ENCODE data around the gene LNX1. TPM values are rescaled to one million over a fixed set of nuclear protein-coding genes. Genes with fewer than 3 reads are reported as not detected.

The LNX1 gene
- total and polyA plus RNA-seq, 2 donors (not counting 3 experiments of a cell fraction or from before 2014, with no cell fraction given), result 0.72 to 1.3 TPM

DNA sequence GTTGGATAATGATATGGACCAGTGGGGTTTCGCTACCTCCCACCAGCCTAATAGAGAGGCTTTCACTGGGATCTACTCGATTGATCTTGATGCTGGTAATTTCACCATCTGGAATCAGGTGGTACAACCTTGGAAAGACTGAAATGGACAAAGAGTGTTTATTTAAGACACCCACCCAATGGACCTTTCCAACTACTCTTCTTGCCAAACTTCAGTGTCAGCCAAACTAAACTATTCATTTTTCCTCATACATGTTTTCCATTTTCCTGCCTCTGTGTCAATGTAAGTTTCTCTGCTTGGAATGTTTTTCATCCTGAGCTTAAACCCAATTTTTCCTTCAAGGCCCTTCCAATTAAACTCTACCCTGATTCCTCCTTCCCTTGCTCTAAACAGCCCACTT, 92.6 kb downstream of the LNX1 start:
- dilution Hi-C loops (cut with MboI; ENCODE audit: extremely low pct_ligation_motif_present, low sequenced_read_pairs), result no loop called here
- DNase-seq (ENCODE audit: low read depth, low spot score), result no peak

DNA sequence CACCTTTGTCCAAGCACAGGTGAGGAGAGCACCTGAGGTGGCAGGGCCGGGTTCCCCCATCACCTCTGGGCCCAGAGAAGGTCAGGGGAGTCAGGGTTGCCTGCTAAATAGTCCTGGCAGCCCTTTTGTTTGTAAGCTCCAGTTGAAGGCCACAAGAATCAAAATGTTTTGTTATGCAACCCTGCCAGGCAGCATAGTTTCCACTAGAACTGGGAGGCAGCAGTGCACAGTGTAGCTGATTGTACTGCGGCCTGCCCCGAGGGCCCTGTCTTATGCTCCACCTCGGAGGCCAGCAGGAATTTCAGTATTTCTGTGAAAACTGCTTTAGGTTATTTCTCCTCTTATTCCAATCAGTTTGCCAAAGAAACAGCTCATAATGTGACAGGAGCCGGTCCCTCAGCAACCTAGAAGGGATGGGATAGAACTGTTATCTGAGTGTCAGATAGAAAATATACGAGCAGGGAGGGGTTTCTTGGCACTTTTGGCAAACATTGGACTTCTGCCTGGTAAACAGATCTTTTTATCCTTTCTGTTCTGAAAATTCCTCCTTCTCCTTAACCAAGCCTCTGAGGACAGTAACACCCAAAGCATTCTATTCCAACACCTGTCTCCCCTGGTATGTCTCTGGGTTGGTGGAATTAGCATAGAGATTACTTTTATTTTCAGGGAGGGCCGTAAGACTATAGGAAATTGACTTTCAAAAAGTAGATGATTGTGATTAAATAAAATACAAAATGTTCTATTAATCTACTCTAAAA, 93.6 kb downstream of the LNX1 start:
- no peak overlapping the region for H3K4me2 ChIP-seq (ENCODE audit: insufficient read depth, low read length)
- no peak overlapping the region for H2AFZ ChIP-seq (ENCODE audit: low read depth, low read length)
- TF ChIP-seq POLR2AphosphoS5 (IDR thresholded peaks at IDR 0.05; ENCODE audit: insufficient read depth, low read depth, low read length) (no peak), GATA2 (IDR thresholded peaks at IDR 0.05; ENCODE audit: insufficient read depth, insufficient read length, low read depth, low read length) (no peak), JUN (IDR thresholded peaks at IDR 0.05; ENCODE audit: borderline replicate concordance, insufficient read depth, insufficient read length, low read depth) (no peak), FOS (IDR thresholded peaks at IDR 0.05; ENCODE audit: borderline replicate concordance, insufficient read depth, low read length) (no peak), EZH2 (IDR thresholded peaks at IDR 0.05; ENCODE audit: borderline replicate concordance, low read depth, low read length, severe bottlenecking) (no peak), MYC (IDR thresholded peaks at IDR 0.05; ENCODE audit: low read depth, low read length) (no peak), POLR2A (IDR thresholded peaks at IDR 0.05; ENCODE audit: low read depth, low read length) (no peak)
- TF ChIP-seq, protein P1, sequence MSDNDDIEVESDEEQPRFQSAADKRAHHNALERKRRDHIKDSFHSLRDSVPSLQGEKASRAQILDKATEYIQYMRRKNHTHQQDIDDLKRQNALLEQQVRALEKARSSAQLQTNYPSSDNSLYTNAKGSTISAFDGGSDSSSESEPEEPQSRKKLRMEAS (IDR thresholded peaks at IDR 0.05; ENCODE audit: insufficient read depth, insufficient read length), result no peak
- TF ChIP-seq, protein P2, sequence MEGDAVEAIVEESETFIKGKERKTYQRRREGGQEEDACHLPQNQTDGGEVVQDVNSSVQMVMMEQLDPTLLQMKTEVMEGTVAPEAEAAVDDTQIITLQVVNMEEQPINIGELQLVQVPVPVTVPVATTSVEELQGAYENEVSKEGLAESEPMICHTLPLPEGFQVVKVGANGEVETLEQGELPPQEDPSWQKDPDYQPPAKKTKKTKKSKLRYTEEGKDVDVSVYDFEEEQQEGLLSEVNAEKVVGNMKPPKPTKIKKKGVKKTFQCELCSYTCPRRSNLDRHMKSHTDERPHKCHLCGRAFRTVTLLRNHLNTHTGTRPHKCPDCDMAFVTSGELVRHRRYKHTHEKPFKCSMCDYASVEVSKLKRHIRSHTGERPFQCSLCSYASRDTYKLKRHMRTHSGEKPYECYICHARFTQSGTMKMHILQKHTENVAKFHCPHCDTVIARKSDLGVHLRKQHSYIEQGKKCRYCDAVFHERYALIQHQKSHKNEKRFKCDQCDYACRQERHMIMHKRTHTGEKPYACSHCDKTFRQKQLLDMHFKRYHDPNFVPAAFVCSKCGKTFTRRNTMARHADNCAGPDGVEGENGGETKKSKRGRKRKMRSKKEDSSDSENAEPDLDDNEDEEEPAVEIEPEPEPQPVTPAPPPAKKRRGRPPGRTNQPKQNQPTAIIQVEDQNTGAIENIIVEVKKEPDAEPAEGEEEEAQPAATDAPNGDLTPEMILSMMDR (IDR thresholded peaks at IDR 0.05; ENCODE audit: extremely low read depth in 1 of 2, insufficient read depth in 1 of 2, low read depth in 1 of 2, low read length in 2 of 2), result no peak
- ChIA-PET CTCF (interaction anchor here (0.6 to 1.4 kb wide), 5 partner anchors 9 to 735 kb away, joined by 3 to 5 read pairs (median 3); no protein-coding TSS in a partner anchor), POLR2A (no interaction called here)
- H3K4me1 ChIP-seq (ENCODE audit: control insufficient read depth, extremely low read depth, insufficient read depth, low read length), result no peaks in the 10 kb centered on the region
- H3K36me3 ChIP-seq (ENCODE audit: control insufficient read depth in 2 of 2, extremely low read depth in 1 of 2, insufficient read depth in 2 of 2, low read length in 2 of 2), result no peaks in the 10 kb centered on the region
- H3K9me3 ChIP-seq (replicated peaks; ENCODE audit: control insufficient read depth, insufficient read depth, low read length), result no peaks in the 10 kb centered on the region
- no peak overlapping the region for H3K27ac ChIP-seq (ENCODE audit: insufficient read depth, low read depth, low read length)
- dilution Hi-C loops (cut with MboI; ENCODE audit: extremely low pct_ligation_motif_present, low sequenced_read_pairs), result no loop called here
- peak; percentile 33 for FAIRE-seq
- no peak overlapping the region for H3K9ac ChIP-seq (replicated peaks; ENCODE audit: extremely low read depth, insufficient read depth, low read length)
- H3K9me1 ChIP-seq (replicated peaks; ENCODE audit: control insufficient read depth, extremely low read depth, insufficient read depth, low read length), result no peaks in the 10 kb centered on the region
- DNase-seq (ENCODE audit: low read depth, low spot score), result no peak
- intact Hi-C loops (cut with micrococcal nuclease), result loop anchor here (10.0 kb wide), 2 partner anchors 307 to 483 kb away; no protein-coding TSS in a partner anchor
- H3K27me3 ChIP-seq (ENCODE audit: control insufficient read depth in 2 of 2, insufficient read depth in 2 of 2, low read length in 2 of 2), result no peaks in the 10 kb centered on the region
- no TSS peak for BruUV-seq (replicated peaks)
- no peak overlapping the region for H3K4me3 ChIP-seq (replicated peaks in 1 of 3; ENCODE audit: insufficient read depth in 1 of 3, low read depth in 1 of 3, low read length in 3 of 3)
- H3K79me2 ChIP-seq (ENCODE audit: control insufficient read depth, insufficient read depth, low read length), result no peaks in the 10 kb centered on the region
- no peaks in the 10 kb centered on the region for H4K20me1 ChIP-seq (replicated peaks; ENCODE audit: control insufficient read depth, extremely low read depth, insufficient read depth, low read length)

More for the DNA sequence above, 92.6 kb downstream of the LNX1 start:
- H3K27me3 ChIP-seq (ENCODE audit: control insufficient read depth in 2 of 2, insufficient read depth in 2 of 2, low read length in 2 of 2), result no peaks in the 10 kb centered on the region
- no peaks in the 10 kb centered on the region for H3K9me3 ChIP-seq (replicated peaks; ENCODE audit: control insufficient read depth, insufficient read depth, low read length)
- H3K4me1 ChIP-seq (ENCODE audit: control insufficient read depth, extremely low read depth, insufficient read depth, low read length), result no peaks in the 10 kb centered on the region
- no peak overlapping the region for H2AFZ ChIP-seq (ENCODE audit: low read depth, low read length)
- no peak overlapping the region for H3K27ac ChIP-seq (ENCODE audit: insufficient read depth, low read depth, low read length)
- no peaks in the 10 kb centered on the region for H3K36me3 ChIP-seq (ENCODE audit: control insufficient read depth in 2 of 2, extremely low read depth in 1 of 2, insufficient read depth in 2 of 2, low read length in 2 of 2)
- TF ChIP-seq, protein P1 (IDR thresholded peaks at IDR 0.05; ENCODE audit: insufficient read depth, insufficient read length), result no peak
- TF ChIP-seq FOS (IDR thresholded peaks at IDR 0.05; ENCODE audit: borderline replicate concordance, insufficient read depth, low read length), result no peak
- no peak for TF ChIP-seq POLR2A (IDR thresholded peaks at IDR 0.05; ENCODE audit: low read depth, low read length)
- no peak for TF ChIP-seq GATA2 (IDR thresholded peaks at IDR 0.05; ENCODE audit: insufficient read depth, insufficient read length, low read depth, low read length)
- no peak for TF ChIP-seq JUN (IDR thresholded peaks at IDR 0.05; ENCODE audit: borderline replicate concordance, insufficient read depth, insufficient read length, low read depth)
- TF ChIP-seq EZH2 (IDR thresholded peaks at IDR 0.05; ENCODE audit: borderline replicate concordance, low read depth, low read length, severe bottlenecking), result no peak
- TF ChIP-seq POLR2AphosphoS5 (IDR thresholded peaks at IDR 0.05; ENCODE audit: insufficient read depth, low read depth, low read length), result no peak
- ChIA-PET POLR2A (no interaction called here), CTCF (interaction anchor here (1.4 kb wide), 1 partner anchor 8 kb away, joined by 4 read pairs; no protein-coding TSS in a partner anchor)
- BruUV-seq (replicated peaks), result no TSS peak
- H3K4me3 ChIP-seq (replicated peaks in 1 of 3; ENCODE audit: insufficient read depth in 1 of 3, low read depth in 1 of 3, low read length in 3 of 3), result no peak overlapping the region
- no peaks in the 10 kb centered on the region for H3K79me2 ChIP-seq (ENCODE audit: control insufficient read depth, insufficient read depth, low read length)
- H3K9me1 ChIP-seq (replicated peaks; ENCODE audit: control insufficient read depth, extremely low read depth, insufficient read depth, low read length), result no peaks in the 10 kb centered on the region
- intact Hi-C loops (cut with micrococcal nuclease), result loop anchor here (10.0 kb wide), 2 partner anchors 306 to 484 kb away; no protein-coding TSS in a partner anchor
- no peak overlapping the region for H3K9ac ChIP-seq (replicated peaks; ENCODE audit: extremely low read depth, insufficient read depth, low read length)
- no peak overlapping the region for H3K4me2 ChIP-seq (ENCODE audit: insufficient read depth, low read length)
- H4K20me1 ChIP-seq (replicated peaks; ENCODE audit: control insufficient read depth, extremely low read depth, insufficient read depth, low read length), result no peaks in the 10 kb centered on the region
- no peak for FAIRE-seq

All from endothelial cell of umbilical vein (primary cell).